Right lobe of liver (tissue), 4 donors: ENCODE data around the gene EHD2.

Experiments used
- CTCF ChIP-seq, 4 donors: fragments of 200-600 bp in 3 of 4; fragments of 450-650 bp in 1 of 4; IDR thresholded peaks; one replicate each; pipeline versions ENCODE4 v1.5.1 to v1.8.0; 2016 to 2022; ENCODE audit warnings: antibody characterized with exemption in 4 of 4, mild to moderate bottlenecking in 2 of 4
- POLR2A ChIP-seq: fragments of 450-650 bp; IDR thresholded peaks from one replicate; pipeline ENCODE4 v1.6.1; 2017; ENCODE audit warnings: antibody characterized with exemption, mild to moderate bottlenecking
- donor health status: DM: no; HTN: no; CAD: no.
- donor health status: DM: no; HTN: no; CAD: no.
- donor health status: DM: no; HTN: yes; CAD: no.

- TF ChIP-seq POLR2A (no peak), CTCF (IDR thresholded peaks at IDR 0.05) (no peak)
These were observed 49.5 kb downstream of the EHD2 start for GRCh38 chr19:47762615-47763308.
